DMS153 treated with DMSO at 0.1 percent for 48 hours (cell line): Measurements from ENCODE around the gene CAD.
A peak's percentile ranks its signal among the peaks of the same experiment; 100 is the strongest.
"Not testable (repeated sequence)": the region's sequence is repeated elsewhere in the genome, so short reads cannot be mapped to it uniquely, and the experiment has no call there.

Source experiments
- DNase-seq: peaks from one replicate; lab custom pipeline; 2025; ENCODE audit not compliant: unreplicated experiment; lab: John Stamatoyannopoulos, UW

The CAD gene

DNA sequence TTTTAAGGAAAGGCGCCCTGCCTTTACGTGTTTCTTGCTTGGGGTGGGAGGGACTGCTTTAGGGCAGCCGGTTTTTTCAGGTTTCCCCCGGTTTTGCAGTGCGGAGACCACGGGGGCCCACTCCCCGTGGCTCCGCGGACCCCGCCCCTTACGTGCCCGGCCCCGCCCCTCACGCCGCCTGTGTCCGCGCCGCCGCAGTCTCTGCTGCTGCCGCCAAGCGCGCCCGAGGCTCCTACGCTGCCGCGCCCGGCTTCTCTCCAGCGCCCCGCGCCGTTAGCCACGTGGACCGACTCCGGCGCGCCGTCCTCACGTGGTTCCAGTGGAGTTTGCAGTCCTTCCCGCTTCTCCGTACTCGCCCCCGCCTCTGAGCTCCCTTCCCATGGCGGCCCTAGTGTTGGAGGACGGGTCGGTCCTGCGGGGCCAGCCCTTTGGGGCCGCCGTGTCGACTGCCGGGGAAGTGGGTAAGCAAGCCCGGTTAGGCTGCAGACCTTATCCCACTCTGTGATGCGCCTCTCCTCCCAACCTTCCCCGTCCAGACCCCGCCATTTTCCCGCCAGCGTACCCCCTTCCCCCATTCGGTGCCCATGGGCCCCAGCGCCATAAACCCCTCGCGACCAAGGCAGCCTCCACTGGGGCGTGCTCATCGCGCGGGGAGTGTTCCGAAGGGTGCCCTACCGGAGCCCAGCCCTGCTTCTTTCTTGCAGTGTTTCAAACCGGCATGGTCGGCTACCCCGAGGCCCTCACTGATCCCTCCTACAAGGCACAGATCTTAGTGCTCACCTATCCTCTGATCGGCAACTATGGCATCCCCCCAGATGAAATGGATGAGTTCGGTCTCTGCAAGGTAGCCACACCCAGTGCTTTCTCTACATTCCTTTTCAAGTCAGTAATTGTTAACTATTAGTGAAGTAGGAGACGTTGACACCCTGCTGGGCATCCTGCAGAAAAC lies at the start of gene CAD:
CAD (plus strand) TSS at position 197 of the 949 bp plus-strand sequence; CDS start at position 380, 183 bp downstream.
- DNase-seq: peak; percentile 54

DNA sequence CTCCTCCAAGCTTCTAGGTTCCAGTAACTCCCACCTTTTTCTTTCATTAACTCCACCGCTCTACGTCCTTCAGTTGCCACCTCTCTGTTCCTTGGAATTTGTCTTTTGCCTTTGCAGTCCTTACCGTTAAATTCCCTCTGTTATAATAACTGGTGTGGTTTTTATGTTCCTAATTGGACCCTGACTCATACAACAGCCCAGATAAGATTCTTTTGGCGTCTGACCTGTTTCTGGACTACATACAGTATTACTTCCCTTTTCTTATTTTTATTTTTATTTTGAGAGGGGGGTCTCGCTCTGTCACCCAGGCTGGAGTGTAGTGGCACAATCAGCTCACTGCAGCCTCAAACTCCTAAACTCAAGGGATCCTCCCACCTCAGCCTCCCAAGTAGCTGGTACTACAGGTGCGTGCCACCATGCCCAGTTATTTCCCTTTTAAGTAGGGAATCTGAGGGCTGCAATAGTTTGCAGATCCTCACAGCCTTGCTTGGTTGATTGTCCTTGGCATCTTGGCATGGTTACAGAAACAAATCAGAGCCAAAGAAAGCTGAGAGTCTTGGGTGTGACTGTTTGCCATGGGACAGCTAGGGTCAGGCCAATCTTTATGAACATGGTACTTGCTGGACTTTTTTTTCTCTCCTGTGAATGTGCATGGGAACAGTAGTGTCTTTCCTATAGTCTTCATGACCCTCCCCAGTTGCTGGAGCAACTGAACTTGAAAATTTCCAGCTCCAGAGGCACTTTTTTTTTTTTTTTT lies 46.4 kb upstream of the CAD start:
- no peak for DNase-seq

DNA sequence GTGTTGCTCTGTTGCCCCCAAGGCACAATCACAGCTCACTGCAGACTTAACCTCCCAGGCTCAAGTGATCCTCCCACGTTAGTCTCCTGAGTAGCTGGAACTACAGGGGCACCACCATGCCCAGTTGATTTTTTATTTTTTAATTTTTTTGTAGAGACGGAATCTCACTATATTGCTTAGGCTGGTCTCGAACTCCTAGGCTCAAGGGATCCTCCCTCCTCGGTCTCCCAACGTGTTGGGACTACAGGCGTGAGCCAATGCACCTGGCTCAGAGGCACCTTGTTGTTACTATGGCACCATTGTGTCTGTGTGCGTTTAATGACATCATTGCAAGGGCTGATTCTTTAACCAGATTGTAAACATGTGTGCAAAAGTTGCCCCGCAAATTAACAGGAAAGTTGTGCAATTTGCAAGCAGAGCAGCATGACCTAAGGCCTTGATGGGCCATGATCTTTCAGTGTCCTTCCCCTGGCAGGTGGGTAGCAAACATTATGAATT lies 45.8 kb upstream of the CAD start:
- no peak for DNase-seq

DNA sequence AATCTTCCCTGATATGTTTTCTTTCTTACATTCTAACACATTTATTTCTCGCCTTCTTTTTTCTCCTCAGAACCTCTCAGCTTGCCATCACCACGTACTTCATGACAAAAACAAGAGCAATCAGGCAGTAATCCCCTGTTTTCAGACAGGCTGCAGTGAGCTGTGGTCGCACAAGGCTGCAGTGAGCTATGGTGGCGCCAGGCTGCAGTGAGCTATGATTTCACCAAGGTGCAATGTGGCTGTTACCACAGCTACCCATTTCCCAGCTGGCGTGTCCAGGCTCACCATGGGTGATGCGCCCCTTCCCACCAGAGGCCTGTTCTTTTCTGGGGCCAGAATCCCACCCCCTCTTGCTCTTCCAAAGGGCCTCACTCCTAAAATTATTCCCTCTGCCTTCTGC lies 42.5 kb upstream of the CAD start:
- no peak for DNase-seq

DNA sequence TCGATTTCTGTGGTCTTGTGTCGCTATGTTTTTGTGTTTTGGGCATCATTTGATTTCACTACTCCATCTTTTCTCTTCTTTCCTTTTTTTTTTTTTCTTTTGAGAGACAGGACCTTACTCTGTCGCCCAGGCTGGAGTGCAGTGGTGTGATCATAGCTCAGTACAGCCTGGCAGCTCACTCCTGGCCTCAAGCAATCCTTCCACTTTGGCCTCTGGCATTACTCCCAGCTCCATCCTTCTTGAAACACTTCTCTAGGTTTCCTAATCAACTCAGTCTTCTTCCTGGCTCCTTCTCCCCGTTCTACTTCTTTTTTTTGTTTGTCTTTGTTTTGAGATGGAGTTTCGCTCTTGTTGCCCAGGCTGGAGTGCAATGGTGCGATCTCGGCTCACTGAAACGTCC lies 41.8 kb upstream of the CAD start:
- no peak for DNase-seq

DNA sequence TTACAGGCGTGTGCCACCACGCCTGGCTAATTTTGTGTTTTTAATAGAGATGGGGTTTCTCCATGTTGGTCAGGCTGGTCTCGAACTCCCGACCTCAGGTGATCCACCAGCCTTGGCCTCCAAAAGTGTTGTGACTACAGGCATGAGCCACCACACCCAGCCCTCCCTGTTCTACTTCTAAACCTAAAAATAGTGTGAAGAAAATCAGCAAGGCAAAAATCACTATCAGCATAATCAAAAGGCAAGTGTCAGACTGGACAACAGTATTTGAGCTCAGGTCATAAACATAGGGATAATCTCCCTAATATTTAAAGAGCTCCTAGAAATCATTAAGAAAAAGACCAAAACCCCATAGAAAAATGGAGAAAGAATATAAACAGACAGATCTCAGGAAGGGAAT lies 41.4 kb upstream of the CAD start:
- DNase-seq: not testable (repeated sequence)

DNA sequence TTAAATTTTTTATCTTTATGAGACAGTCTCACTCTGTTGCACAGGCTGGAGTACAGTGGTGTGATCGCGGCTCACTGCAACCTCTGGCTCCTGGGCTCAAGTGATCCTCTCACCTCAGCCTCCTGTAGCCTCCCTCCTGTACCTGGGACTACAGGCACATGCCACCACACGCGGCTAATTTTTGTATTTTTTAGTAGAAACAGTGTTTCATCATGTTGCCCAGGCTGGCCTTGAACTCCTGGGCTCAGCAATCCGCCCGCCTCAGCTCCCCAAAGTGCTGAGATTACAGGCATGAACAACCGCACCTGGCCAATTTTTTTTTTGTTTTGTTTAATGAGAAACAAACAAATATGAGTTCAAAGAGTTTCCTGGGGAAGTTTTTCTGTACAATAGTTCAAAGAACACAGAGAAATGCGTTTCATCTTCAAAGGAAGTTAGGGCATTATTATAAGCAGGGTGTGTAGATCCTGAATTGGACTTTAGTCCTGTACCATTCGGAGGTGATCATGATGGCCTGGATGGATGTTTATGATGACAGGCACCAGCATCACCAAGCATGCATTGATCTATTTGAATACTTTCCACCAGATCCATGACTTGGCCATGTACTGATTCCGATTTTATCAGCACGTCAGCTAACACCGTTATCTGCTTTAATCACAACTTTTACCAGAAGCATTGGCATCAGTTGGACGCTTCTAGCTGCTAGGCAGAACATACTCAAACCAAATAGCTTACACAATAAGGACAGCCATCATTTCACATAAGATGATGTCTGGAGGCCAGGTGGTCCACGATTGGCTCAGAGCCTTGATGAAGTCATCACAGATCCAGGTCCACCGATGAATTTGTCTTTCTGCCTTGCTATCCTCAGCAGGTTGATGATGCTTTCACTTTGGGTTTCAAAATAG lies 39.5 kb upstream of the CAD start:
- no peak for DNase-seq

DNA sequence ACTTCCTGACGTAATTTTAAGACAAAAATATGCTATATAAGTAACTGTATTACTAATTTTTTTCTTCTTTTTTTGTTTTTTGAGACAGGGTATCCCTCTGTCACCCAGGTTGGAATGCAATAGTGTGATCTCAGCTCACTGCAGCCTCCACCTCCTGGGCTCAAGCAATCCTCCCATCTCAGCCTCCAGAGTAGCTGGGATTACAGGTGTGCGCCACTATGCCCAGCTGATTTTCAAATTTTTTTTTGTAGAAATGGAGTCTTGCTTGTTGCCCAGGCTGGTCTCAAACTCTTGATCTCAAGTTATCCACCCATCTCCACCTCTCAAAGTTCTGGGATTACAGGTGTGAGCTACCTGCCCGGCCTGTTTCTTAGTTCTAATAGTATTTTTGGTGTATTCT lies 38.7 kb upstream of the CAD start:
- no peak for DNase-seq

DNA sequence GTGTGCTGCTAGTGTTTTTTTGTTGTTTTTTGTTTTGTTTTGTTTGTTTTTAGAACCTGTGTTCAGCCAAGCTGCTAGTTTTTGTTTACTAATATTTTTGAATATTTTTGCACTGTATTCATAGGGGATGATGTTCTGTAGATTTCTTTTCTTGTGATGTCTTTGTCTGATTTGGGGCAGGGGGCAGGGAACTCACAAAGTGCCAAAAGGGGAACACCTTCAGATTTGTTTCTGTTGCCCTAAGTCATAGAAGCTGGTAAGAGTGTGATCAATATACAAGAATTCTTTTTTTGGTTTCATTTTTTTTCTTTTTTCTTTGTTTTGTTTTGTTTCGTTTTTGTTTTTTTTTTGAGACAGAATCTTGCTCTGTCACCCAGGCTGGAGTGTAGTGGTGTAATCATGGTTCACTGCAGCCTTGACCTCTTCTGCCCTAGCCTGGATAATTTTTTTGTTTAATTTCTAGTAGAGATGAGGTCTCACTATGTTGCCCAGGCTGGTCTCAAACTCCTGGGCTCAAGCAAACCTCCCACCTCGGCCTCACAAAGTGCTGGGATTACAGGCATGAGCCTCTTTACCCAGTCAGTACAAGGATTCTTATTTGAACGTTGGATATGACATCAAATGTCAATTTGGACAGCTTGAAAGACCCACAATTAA lies 37.7 kb upstream of the CAD start:
- no peak for DNase-seq

DNA sequence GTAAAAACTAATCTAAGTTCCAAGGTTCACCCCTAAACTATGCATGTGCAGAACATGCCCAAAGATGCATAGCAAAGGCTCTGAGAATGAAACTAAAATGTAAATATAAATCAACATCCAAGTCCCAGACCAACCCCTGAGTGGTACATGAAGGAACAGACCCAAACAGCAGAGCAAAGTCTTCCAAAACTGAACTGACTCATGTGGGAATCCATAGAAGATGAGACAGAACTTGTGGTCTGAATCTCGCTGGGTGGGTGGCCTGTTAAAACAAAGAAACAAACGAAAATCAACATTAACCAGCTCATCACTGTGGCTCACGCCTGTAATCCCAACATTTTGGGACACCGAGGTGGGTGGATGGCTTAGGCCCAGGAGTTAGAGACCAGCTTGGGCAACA lies 34.8 kb upstream of the CAD start:
- no peak for DNase-seq

DNA sequence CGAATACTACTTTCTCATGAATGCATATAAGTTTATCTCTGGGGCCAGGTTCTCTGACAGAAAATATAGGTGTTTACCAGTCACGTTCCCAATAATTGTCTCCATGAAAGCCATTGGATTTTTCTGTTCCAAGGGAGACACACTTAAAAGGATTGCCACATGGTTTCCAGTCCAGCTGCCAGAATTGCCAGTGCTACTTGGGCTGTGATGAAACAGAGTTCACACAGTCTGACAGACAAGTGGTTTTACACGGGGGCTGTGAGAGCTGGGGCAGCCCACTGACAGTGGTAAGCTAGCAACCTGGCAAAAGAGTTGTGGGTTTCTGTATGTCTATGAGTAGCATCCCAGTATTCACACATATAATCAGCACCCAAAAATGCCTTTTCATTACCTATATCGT lies 33.1 kb upstream of the CAD start:
- no peak for DNase-seq

DNA sequence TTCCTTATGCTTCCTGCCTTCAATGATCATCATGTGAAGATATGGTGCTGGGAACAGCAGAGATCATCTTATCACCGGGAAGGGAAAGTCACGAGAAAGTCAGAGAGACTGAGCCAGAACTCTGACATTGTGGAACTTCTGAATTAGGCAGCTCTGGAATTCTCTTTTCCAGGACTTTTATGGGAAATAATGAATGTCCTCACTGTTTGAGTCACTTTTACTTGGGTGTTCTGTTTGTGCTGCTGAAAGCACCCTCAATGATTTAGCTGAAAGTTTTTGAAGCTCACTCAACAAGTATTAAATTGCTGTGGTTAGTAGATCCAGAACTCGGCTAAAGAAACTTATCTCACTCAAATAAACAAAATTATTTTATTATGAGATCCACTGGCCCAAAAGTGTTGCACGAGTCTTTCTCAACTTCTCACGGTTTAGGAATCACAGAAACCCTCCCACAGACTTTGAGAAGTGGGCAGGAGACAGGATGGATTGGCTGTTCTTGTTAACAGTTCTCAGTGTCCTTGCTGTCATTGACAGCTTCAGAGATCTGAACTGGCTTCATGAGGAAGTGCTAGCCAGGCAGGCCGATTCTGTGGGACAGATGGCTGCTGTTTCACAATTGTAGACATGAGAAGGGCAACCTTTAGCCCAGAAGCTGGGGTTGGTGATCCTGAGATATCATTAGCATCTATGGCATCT lies 31.7 kb upstream of the CAD start:
- DNase-seq: no peak

DNA sequence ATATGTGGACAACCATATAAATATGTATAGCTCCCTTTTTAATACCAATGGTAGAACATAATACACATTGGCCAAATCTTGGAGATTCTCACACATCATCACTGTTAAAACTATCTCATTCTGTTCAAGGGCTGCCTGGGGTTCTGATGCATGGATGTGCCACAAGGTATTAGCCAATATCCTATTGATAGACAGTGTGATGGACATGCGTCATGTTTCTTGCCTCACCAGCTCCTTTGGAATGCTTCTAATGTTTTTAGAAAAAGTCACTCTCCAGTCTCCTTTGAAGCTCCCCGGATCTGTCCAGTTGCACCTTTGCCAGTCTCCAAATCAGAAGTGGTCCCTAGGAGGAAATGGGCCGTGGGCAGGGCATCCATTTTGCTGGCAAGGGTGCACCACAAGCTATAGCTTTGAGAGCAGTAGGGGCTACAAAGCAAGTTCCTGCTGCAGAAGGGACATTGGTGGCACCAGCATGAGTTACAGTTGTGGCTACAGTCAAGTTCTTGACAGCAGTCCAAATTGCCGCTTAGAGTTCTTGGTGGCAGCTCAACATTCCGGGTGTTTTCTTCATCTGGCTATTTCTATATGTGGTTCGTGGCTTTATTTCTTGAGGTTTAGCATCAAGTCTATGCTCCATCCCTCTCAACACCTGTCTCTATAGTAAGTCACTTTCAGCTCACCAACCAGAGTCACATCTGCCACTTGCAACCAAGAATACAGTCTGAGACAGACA lies 30.4 kb upstream of the CAD start:
- DNase-seq: no peak

DNA sequence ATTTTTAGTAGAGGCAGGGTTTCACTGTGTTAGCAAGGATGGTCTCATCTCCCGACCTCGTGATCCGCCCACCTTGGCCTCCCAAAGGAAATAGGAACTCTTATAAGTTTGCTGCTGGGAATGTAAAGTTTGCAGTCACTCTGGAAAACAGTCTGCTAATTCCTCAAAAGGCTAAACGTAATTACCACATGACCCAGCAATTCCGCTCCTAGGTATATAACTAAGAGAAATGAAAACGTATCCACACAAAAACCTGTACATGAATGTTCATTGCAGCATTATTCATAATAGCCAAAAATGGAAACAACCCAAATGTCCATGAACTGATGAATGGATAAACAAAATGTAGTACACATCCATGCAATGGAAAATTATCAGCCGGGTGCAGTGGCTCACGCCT lies 27.2 kb upstream of the CAD start:
- no peak for DNase-seq

DNA sequence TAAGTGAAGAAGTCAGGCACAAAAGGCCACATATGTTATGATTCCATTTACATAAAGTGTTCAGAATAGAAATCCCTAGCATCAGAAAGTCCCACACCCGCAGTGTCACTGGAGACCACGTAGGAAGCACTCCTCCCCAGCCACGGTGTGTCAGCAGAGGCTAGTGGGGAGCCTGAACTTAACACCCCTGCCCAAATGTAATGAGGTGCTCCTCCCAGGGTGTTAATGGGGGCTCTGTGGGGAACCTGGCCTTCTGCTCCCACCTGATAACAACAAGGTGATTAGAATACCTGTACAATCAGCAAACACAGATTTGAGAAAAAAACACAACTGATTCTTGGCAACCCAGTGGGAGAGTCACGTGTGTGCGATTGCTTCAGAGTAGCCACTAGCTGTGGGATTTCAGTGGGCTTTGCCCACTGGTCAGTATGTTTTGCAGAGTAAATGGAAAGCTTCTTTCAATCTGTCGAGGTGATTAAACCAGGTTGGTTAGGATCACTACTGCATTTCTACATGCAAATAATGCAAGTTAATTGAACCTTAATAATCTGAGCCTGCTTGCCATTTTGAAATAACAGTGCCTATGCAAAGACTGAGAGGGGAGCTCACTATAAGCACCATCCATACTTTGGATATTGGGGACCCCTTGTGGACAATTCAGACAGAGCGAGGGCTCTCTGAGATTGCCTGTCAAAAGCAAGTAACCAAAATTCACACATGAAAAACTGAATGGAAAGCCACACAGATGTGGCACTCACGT lies 25.9 kb upstream of the CAD start:
- DNase-seq: peak; percentile 25

DNA sequence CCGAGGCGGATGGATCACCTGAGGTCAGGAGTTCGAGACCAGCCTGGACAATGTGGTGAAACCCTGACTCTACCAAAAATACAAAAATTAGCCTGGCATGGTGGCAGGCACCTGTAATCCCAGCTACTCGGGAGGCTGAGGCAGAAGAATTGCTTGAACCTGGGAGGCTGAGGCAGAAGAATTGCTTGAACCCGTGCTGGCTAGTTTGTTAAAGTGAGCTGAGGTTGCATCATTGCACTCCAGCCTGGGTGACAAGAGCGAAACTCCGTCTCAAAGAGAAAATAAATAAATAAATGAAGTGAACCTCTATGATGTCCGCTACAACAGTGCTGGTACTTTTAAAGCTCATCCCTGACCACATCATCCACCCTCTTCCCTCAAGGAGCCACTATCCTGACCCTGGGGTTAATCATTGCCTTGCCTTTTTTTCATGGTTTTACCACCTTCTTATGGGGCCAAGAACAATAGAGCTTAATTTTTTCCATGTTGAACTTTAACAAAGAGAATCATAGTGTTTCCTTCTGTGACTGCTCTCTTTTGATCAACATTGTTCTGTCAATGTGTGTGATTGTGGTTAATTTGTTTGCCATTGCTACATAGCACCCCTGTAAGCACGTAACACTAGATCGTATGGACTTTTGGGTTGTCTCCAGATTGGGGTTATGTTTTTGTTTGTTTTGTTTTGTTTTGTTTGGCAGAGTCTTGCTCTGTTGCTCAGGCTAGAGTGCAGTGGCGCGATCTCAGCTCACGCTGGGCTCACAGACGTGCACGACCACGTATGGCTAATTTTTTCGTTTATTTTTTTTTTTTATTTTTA lies 22.4 kb upstream of the CAD start:
- no peak for DNase-seq

DNA sequence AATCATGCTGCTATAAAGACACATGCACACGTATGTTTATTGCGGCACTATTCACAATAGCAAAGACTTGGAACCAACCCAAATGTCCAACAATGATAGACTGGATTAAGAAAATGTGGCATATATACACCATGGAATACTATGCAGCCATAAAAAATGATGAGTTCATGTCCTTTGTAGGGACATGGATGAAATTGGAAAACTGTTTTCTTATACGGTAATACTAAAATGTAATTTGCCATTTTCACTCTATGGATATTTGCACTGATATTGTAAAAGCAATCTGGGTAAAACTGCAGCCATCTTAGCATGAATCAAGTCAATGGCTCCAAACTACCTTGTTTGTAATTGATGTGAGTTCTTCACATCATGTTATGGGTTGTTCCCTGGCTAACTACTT lies 21.4 kb upstream of the CAD start:
- DNase-seq: not testable (repeated sequence)

DNA sequence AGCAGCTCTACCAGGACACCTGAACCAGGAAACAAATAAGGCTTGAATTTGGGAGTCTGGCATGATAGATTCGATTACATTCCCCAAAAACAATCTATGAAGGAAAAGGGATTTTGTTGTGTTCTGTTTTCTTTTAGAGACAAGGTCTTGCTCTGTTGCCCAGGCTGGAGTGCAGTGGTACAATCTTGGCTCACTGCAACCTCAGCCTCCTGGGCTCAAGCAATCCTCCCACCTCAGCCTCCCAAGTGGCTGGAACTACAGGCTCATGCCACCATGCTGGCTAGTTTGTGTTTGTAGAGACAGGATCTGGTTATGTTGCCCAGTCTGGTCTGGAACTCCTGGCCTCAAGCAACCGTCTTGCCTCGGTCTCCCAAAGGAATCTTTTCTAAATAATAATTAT lies 19.1 kb upstream of the CAD start:
- DNase-seq: not testable (repeated sequence)
